ENCODE data around the gene RNGTT. TPM values are rescaled to one million over a fixed set of nuclear protein-coding genes. Genes with fewer than 3 reads are reported as not detected.

RNGTT gene
- total RNA-seq, 1 donor from 2014 or later = 11.4 TPM

- Histone ChIP-seq H3K27ac (no peak overlapping the region), H3K27me3 (ENCODE audit: low read depth) (no peaks in the 10 kb centered on the region), H3K9me3 (peaks cover 10% of the 10 kb centered on the region), H3K4me3 (no peak overlapping the region), H3K4me1 (peaks cover under 1% of the 10 kb centered on the region), H3K36me3 (no peaks in the 10 kb centered on the region)
- ATAC-seq (no peak), DNase-seq (no peak)
- TF ChIP-seq CTCF (IDR thresholded peaks at IDR 0.05) = no peak
- intact Hi-C loops (cut with DNase I) = no loop called here
Measured at GRCh38 chr6:88810089-88810488, 153.3 kb downstream of the RNGTT start.

DNA sequence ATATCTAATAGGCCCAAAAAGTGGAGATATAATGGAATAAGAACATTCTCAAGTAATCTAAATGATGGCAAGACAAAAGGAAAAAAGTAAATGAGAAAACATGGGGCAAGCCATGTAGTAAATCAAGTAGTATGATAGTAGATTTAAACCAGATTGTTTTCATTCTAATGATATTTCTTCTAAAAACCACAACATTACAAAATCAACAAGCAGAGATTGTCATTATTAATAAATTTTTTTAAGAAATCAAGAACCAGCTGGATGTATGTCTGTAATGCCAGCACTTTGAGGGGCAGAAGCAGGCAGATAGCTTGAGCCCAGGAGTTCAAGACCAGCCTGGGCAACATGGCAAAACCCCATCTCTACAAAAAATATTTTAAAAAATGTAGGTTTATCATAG lies 155.0 kb downstream of the RNGTT start:
- no peaks in the 10 kb centered on the region for H3K36me3 ChIP-seq
- H3K4me1 ChIP-seq = no peaks in the 10 kb centered on the region
- no peak for DNase-seq
- H3K27me3 ChIP-seq (ENCODE audit: low read depth) = no peaks in the 10 kb centered on the region
- intact Hi-C loops (cut with DNase I) = no loop called here
- H3K27ac ChIP-seq = no peak overlapping the region
- ATAC-seq = no peak
- no peak for TF ChIP-seq CTCF (IDR thresholded peaks at IDR 0.05)
- peaks cover 10% of the 10 kb centered on the region for H3K9me3 ChIP-seq
- H3K4me3 ChIP-seq = no peak overlapping the region

GRCh38 chr6:88807622-88808021 lies 155.8 kb downstream of the RNGTT start:
- Histone ChIP-seq H3K27ac (no peak overlapping the region), H3K9me3 (peaks cover 10% of the 10 kb centered on the region), H3K36me3 (no peaks in the 10 kb centered on the region), H3K4me1 (no peaks in the 10 kb centered on the region), H3K27me3 (ENCODE audit: low read depth) (no peaks in the 10 kb centered on the region), H3K4me3 (no peak overlapping the region)
- TF ChIP-seq CTCF (IDR thresholded peaks at IDR 0.05) = no peak
- intact Hi-C loops (cut with DNase I) = no loop called here
- DNase-seq (no peak), ATAC-seq (no peak)

GRCh38 chr6:88806728-88807127 lies 156.7 kb downstream of the RNGTT start:
- TF ChIP-seq CTCF (IDR thresholded peaks at IDR 0.05) = no peak
- H3K9me3 ChIP-seq = peaks cover 10% of the 10 kb centered on the region
- no peaks in the 10 kb centered on the region for H3K27me3 ChIP-seq (ENCODE audit: low read depth)
- intact Hi-C loops (cut with DNase I) = no loop called here
- DNase-seq (no peak), ATAC-seq (no peak)
- no peaks in the 10 kb centered on the region for H3K4me1 ChIP-seq
- H3K27ac ChIP-seq = no peak overlapping the region
- H3K4me3 ChIP-seq = no peak overlapping the region
- H3K36me3 ChIP-seq = no peaks in the 10 kb centered on the region

DNA sequence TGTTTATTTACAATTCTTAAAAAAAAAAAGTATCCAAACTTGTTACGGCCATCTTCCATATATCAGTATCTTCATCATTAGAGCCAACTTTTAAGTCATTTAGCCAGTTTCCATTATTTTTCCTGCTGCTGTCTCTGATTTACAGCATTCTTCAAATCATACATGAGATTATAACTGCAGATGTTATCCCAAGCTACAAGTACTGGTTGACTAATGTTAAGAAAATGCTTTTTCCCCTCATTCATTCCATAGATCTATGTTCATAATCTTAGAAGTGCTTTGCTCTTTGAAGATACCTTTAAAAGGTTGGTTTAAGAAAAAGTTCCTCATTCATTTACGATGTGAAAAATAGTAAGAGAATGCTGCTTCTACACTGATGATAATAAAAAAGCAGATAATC lies 158.7 kb downstream of the RNGTT start:
- no peak for TF ChIP-seq CTCF (IDR thresholded peaks at IDR 0.05)

GRCh38 chr6:88785478-88785877 lies 177.9 kb downstream of the RNGTT start:
- Histone ChIP-seq H3K9me3 (no peaks in the 10 kb centered on the region), H3K4me3 (no peak overlapping the region), H3K4me1 (no peaks in the 10 kb centered on the region), H3K36me3 (no peaks in the 10 kb centered on the region), H3K27ac (no peak overlapping the region), H3K27me3 (ENCODE audit: low read depth) (no peaks in the 10 kb centered on the region)
- no peak for ATAC-seq
- DNase-seq = no peak
- no peak for TF ChIP-seq CTCF (IDR thresholded peaks at IDR 0.05)
- intact Hi-C loops (cut with DNase I) = no loop called here

More for the DNA sequence above, 158.7 kb downstream of the RNGTT start:
- no peak overlapping the region for H3K4me3 ChIP-seq
- no peaks in the 10 kb centered on the region for H3K4me1 ChIP-seq
- H3K9me3 ChIP-seq = peaks cover 10% of the 10 kb centered on the region
- ATAC-seq = no peak
- no peak for DNase-seq
- intact Hi-C loops (cut with DNase I) = no loop called here
- no peak overlapping the region for H3K27ac ChIP-seq
- peaks cover 12% of the 10 kb centered on the region for H3K36me3 ChIP-seq
- H3K27me3 ChIP-seq (ENCODE audit: low read depth) = no peaks in the 10 kb centered on the region
